Lower lobe of right lung (tissue), 2 donors: ENCODE data around the gene KLRF2. TPM values are rescaled to one million over a fixed set of nuclear protein-coding genes. Genes with fewer than 3 reads are reported as not detected.

Experiments
- ATAC-seq, 2 donors: fragments of 200-7000 bp; cut with Tn5 transposase; one replicate each; pipeline ENCODE4 v1.9.1; 2020 to 2022; ENCODE audit warnings: mild to moderate bottlenecking in 2 of 2, moderate library complexity in 2 of 2
- DNase-seq: peaks from one replicate; pipeline ENCODE4 v3.0.0-alpha.2; 2020
- H3K27ac ChIP-seq: fragments of 200-600 bp; one replicate; pipeline ENCODE4 v1.8.0; 2022
- H3K27me3 ChIP-seq: fragments of 200-600 bp; one replicate; pipeline ENCODE4 v1.8.0; 2022; ENCODE audit warnings: low read depth
- H3K36me3 ChIP-seq: fragments of 200-600 bp; one replicate; pipeline ENCODE4 v1.8.0; 2022; ENCODE audit warnings: mild to moderate bottlenecking
- H3K4me1 ChIP-seq: fragments of 200-600 bp; one replicate; pipeline ENCODE4 v1.8.0; 2022
- H3K4me3 ChIP-seq: fragments of 200-600 bp; one replicate; pipeline ENCODE4 v1.8.0; 2022; ENCODE audit warnings: mild to moderate bottlenecking
- H3K9me3 ChIP-seq: fragments of 200-600 bp; one replicate; pipeline ENCODE4 v1.8.0; 2022
- intact Hi-C: fragments of 100-400 bp; cut with DNase I; formaldehyde crosslinking; loops from one replicate; pipeline ENCODE4 v1.11.0; 2022
- total RNA-seq: library from RNA; stranded (reverse); fragmentation: NEBNext Ultra II Directional; extraction: Animal tissue kit (Norgen Biotek cat#: 25700); gene quantifications from one replicate; pipeline ENCODE4 v1.2.1, GENCODE V29; 2021
- TF ChIP-seq, protein P1 (sequence below): fragments of 200-600 bp; IDR thresholded peaks from one replicate; pipeline ENCODE4 v1.8.0; 2022; ENCODE audit warnings: antibody characterized with exemption, mild to moderate bottlenecking
- donor health status: DM: no; HTN: yes; CAD: no; lungs with severe emphysema.

KLRF2 gene
- total RNA-seq, 1 donor from 2014 or later = not detected

- no peak overlapping the region for H3K27ac ChIP-seq
- TF ChIP-seq, protein P1, sequence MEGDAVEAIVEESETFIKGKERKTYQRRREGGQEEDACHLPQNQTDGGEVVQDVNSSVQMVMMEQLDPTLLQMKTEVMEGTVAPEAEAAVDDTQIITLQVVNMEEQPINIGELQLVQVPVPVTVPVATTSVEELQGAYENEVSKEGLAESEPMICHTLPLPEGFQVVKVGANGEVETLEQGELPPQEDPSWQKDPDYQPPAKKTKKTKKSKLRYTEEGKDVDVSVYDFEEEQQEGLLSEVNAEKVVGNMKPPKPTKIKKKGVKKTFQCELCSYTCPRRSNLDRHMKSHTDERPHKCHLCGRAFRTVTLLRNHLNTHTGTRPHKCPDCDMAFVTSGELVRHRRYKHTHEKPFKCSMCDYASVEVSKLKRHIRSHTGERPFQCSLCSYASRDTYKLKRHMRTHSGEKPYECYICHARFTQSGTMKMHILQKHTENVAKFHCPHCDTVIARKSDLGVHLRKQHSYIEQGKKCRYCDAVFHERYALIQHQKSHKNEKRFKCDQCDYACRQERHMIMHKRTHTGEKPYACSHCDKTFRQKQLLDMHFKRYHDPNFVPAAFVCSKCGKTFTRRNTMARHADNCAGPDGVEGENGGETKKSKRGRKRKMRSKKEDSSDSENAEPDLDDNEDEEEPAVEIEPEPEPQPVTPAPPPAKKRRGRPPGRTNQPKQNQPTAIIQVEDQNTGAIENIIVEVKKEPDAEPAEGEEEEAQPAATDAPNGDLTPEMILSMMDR = no peak
- no peaks in the 10 kb centered on the region for H3K27me3 ChIP-seq
- no peak for DNase-seq
- no peaks in the 10 kb centered on the region for H3K36me3 ChIP-seq
- H3K4me1 ChIP-seq = no peaks in the 10 kb centered on the region
- no peak overlapping the region for H3K4me3 ChIP-seq
- H3K9me3 ChIP-seq = no peaks in the 10 kb centered on the region
- ATAC-seq = no peak
- intact Hi-C loops = no loop called here
Measured at GRCh38 chr12:9888665-9889273, 7.5 kb downstream of the KLRF2 start.

- no peaks in the 10 kb centered on the region for H3K4me1 ChIP-seq
- H3K36me3 ChIP-seq = no peaks in the 10 kb centered on the region
- no peak for ATAC-seq
- no peak overlapping the region for H3K4me3 ChIP-seq
- TF ChIP-seq, protein P1 = no peak
- DNase-seq = no peak
- intact Hi-C loops = no loop called here
- H3K27ac ChIP-seq = no peak overlapping the region
- H3K9me3 ChIP-seq = no peaks in the 10 kb centered on the region
- no peaks in the 10 kb centered on the region for H3K27me3 ChIP-seq
Measured at GRCh38 chr12:9895215-9895971, 14.1 kb downstream of the KLRF2 start.

GRCh38 chr12:9897535-9897934 is 16.2 kb downstream of the KLRF2 start:
- peaks cover 4% of the 10 kb centered on the region for H3K9me3 ChIP-seq
- no peaks in the 10 kb centered on the region for H3K4me1 ChIP-seq
- no peak overlapping the region for H3K4me3 ChIP-seq
- intact Hi-C loops = no loop called here
- TF ChIP-seq, protein P1 = no peak
- H3K27ac ChIP-seq = no peak overlapping the region
- no peaks in the 10 kb centered on the region for H3K36me3 ChIP-seq
- ATAC-seq (no peak), DNase-seq (no peak)
- H3K27me3 ChIP-seq = no peaks in the 10 kb centered on the region

DNA sequence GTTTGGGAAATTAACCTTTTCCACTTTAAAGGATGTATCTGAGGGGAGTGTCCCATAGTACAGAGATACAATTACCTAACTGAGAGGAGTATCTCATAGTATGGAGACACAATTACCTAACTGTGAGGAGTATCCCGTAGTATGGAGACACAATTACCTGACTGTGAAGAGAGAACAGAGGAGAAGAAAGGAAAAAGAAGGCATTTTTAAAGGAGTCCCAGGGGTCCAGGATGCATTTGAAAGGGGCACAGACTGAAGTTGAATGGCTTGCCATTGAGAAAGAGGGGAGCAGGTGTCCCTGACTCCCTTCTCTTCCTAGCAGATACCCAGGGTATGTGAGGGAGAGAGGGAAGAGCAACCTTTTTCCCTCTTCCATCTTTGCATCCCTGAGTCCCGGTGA is 17.9 kb downstream of the KLRF2 start:
- no peak overlapping the region for H3K27ac ChIP-seq
- peaks cover 14% of the 10 kb centered on the region for H3K9me3 ChIP-seq
- no peaks in the 10 kb centered on the region for H3K27me3 ChIP-seq
- H3K36me3 ChIP-seq = no peaks in the 10 kb centered on the region
- intact Hi-C loops = no loop called here
- TF ChIP-seq, protein P1 = no peak
- DNase-seq = no peak
- H3K4me1 ChIP-seq = no peaks in the 10 kb centered on the region
- no peak overlapping the region for H3K4me3 ChIP-seq
- ATAC-seq = no peak

- intact Hi-C loops = no loop called here
- no peaks in the 10 kb centered on the region for H3K27me3 ChIP-seq
- no peaks in the 10 kb centered on the region for H3K4me1 ChIP-seq
- H3K27ac ChIP-seq = no peak overlapping the region
- ATAC-seq (no peak), DNase-seq (no peak)
- H3K9me3 ChIP-seq = peaks cover 14% of the 10 kb centered on the region
- no peaks in the 10 kb centered on the region for H3K36me3 ChIP-seq
- H3K4me3 ChIP-seq = no peak overlapping the region
- TF ChIP-seq, protein P1 = no peak
Measured at GRCh38 chr12:9900930-9901329, 19.6 kb downstream of the KLRF2 start.
